HEK293T (cell line): ENCODE results near the gene MAP2K4.

Source experiments
- CTCF ChIA-PET: fragments of 350-600 bp; formaldehyde crosslinking; extraction: SDS; loops from one replicate; lab custom pipeline; 2021; ENCODE audit warnings: antibody characterized with exemption, inconsistent platforms; lab: Yijun Ruan, JAX
- POLR2A ChIA-PET: fragments of 350-600 bp; formaldehyde crosslinking; extraction: SDS; loops from one replicate; lab custom pipeline; 2020; ENCODE audit warnings: antibody characterized with exemption, inconsistent platforms; lab: Yijun Ruan, JAX
- DNase-seq: peaks from one replicate; pipeline ENCODE4 v3.0.0; 2012; ENCODE audit warnings: mixed read lengths; ENCODE audit errors: extremely low spot score
- ARNT ChIP-seq: fragments of 450-650 bp; IDR thresholded peaks from 2 replicates; pipeline ENCODE4 v1.6.1; 2017; ENCODE audit warnings: mild to moderate bottlenecking
- BHLHE40 ChIP-seq: fragments of 450-650 bp; IDR thresholded peaks from 2 replicates; pipeline ENCODE4 v1.6.1; 2016; ENCODE audit warnings: mild to moderate bottlenecking, moderate library complexity, borderline replicate concordance
- CTBP1 ChIP-seq: fragments of 450-650 bp; IDR thresholded peaks from 2 replicates; pipeline ENCODE4 v1.6.1; 2016; ENCODE audit warnings: borderline replicate concordance
- ELF4 ChIP-seq: fragments of 450-650 bp; IDR thresholded peaks from 2 replicates; pipeline ENCODE4 v1.6.1; 2017; ENCODE audit warnings: antibody characterized with exemption
- FOXA1 ChIP-seq: fragments of 450-650 bp; IDR thresholded peaks from 2 replicates; pipeline ENCODE4 v1.6.1; 2016; ENCODE audit warnings: mild to moderate bottlenecking
- FOXK2 ChIP-seq: fragments of 450-650 bp; IDR thresholded peaks from 2 replicates; pipeline ENCODE4 v1.6.1; 2016; ENCODE audit warnings: mild to moderate bottlenecking
- FOXM1 ChIP-seq: fragments of 450-650 bp; IDR thresholded peaks from 2 replicates; pipeline ENCODE4 v1.6.1; 2017; ENCODE audit warnings: mild to moderate bottlenecking, borderline replicate concordance
- HDGF ChIP-seq: fragments of 450-650 bp; IDR thresholded peaks from 2 replicates; pipeline ENCODE4 v1.6.1; 2017; ENCODE audit warnings: antibody characterized with exemption, borderline replicate concordance
- L3MBTL2 ChIP-seq: fragments of 450-650 bp; conservative IDR thresholded peaks from 2 replicates; pipeline ENCODE4 v1.6.1; 2016; ENCODE audit warnings: mild to moderate bottlenecking
- LEF1 ChIP-seq: fragments of 450-650 bp; IDR thresholded peaks from 2 replicates; pipeline ENCODE4 v1.6.1; 2017; ENCODE audit warnings: mild to moderate bottlenecking, borderline replicate concordance
- NFRKB ChIP-seq: fragments of 450-650 bp; IDR thresholded peaks from 2 replicates; pipeline ENCODE4 v1.6.1; 2016; ENCODE audit warnings: mild to moderate bottlenecking, moderate library complexity
- SP1 ChIP-seq: fragments of 450-650 bp; IDR thresholded peaks from 2 replicates; pipeline ENCODE4 v1.6.1; 2017
- SUZ12 ChIP-seq: fragments of 450-650 bp; IDR thresholded peaks from 2 replicates; pipeline ENCODE4 v1.6.1; 2016; ENCODE audit warnings: mild to moderate bottlenecking
- TARDBP ChIP-seq: fragments of 450-650 bp; IDR thresholded peaks from 2 replicates; pipeline ENCODE4 v1.6.1; 2016
- ZNF384 ChIP-seq: fragments of 450-650 bp; IDR thresholded peaks from 2 replicates; pipeline ENCODE4 v1.6.1; 2016
- TF ChIP-seq, protein P1 (sequence below): fragments of 450-650 bp; IDR thresholded peaks from 2 replicates; pipeline ENCODE4 v1.6.1; 2016

Gene MAP2K4

DNA sequence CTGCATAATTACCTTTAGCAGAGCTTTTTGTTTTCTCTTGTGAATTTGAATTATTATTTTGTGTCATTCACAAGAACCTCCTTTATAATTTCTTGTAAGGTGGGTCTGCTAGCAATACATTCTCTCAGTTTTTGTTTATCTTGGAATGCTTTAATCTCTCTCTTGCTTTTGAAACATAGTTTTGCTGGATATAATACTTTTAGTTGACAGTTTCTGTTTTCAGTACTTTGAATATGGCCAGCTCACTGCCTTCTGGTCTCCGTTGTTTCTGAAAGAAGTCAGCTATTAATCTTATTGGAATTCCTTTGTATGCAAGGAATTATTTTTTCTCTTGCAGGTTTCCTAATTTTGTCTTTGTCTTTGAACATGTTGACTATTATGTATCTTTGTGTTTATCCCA, 167.0 kb downstream of the MAP2K4 start:
- no peak for TF ChIP-seq CTBP1
- TF ChIP-seq, protein P1, sequence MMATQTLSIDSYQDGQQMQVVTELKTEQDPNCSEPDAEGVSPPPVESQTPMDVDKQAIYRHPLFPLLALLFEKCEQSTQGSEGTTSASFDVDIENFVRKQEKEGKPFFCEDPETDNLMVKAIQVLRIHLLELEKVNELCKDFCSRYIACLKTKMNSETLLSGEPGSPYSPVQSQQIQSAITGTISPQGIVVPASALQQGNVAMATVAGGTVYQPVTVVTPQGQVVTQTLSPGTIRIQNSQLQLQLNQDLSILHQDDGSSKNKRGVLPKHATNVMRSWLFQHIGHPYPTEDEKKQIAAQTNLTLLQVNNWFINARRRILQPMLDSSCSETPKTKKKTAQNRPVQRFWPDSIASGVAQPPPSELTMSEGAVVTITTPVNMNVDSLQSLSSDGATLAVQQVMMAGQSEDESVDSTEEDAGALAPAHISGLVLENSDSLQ: no peak
- TF ChIP-seq BHLHE40: no peak
- no peak for TF ChIP-seq FOXK2
- no peak for TF ChIP-seq FOXA1
- no peak for TF ChIP-seq L3MBTL2
- no peak for TF ChIP-seq FOXM1
- no peak for TF ChIP-seq ARNT
- TF ChIP-seq SUZ12: no peak
- no peak for TF ChIP-seq ZNF384
- TF ChIP-seq SP1: no peak
- TF ChIP-seq ELF4: no peak
- TF ChIP-seq HDGF: no peak
- TF ChIP-seq TARDBP: no peak
- POLR2A ChIA-PET: no interaction called here
- CTCF ChIA-PET: no interaction called here
- DNase-seq: no peak

DNA sequence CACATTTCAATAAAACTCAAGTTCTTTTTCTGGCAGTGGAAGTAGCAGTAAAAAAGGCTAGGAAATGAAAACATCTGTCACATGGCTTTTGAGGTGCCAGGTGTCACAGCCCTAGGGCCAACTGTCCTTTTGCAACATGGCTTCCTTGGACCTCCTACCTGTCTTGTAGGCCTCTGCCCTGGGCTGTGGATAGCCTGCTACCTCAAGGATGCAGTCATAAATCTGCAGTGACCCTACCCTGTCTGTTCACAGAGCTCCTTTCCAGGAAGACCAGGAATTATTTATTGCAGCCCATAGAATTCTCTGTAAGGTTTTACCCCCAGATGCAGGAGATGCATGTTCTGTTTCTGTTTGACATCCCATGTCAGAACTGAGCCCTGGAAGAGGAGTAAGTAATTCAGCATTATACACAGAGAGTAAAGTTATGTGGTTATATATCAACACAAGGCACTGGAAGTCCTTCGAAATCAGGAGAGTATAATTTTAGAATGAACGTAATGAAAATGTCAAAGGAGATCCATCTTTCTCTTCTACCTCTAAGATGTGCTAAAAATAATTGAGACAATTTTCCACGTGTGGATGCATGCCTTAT, 172.6 kb downstream of the MAP2K4 start:
- TF ChIP-seq LEF1 (no peak), NFRKB (no peak), FOXA1 (no peak), FOXK2 (no peak), SP1 (no peak), ZNF384 (no peak), ELF4 (no peak), ARNT (no peak), SUZ12 (no peak), HDGF (no peak), CTBP1 (no peak), L3MBTL2 (no peak), FOXM1 (no peak), BHLHE40 (no peak), TARDBP (no peak)
- TF ChIP-seq, protein P1: no peak
- no peak for DNase-seq
- ChIA-PET CTCF (no interaction called here), POLR2A (no interaction called here)
